Muscle layer of duodenum (tissue), 2 donors: ENCODE results near the gene FAT2.
"Not testable (repeated sequence)": the region's sequence is repeated elsewhere in the genome, so short reads cannot be mapped to it uniquely, and the experiment has no call there.

Source experiments
- H3K27ac ChIP-seq: one replicate; pipeline ENCODE4 v1.7.0; 2013; ENCODE audit warnings: mild to moderate bottlenecking, low read length
- H3K27me3 ChIP-seq: one replicate; pipeline ENCODE4 v1.7.0; 2013; ENCODE audit warnings: low read depth, mild to moderate bottlenecking, control low read depth, low read length
- H3K36me3 ChIP-seq, 2 donors: one replicate each; pipeline ENCODE4 v1.7.0; 2013; ENCODE audit warnings: low read length in 2 of 2, control low read depth in 1 of 2, mild to moderate bottlenecking in 1 of 2; ENCODE audit not compliant: insufficient read depth in 2 of 2, control insufficient read depth in 1 of 2
- H3K4me1 ChIP-seq, 2 donors: one replicate each; pipeline ENCODE4 v1.7.0; 2013; ENCODE audit warnings: low read length in 2 of 2, mild to moderate bottlenecking in 2 of 2, control low read depth in 1 of 2, moderate library complexity in 1 of 2; ENCODE audit not compliant: insufficient read depth in 2 of 2, control insufficient read depth in 1 of 2
- H3K4me3 ChIP-seq, 2 donors: one replicate each; pipeline ENCODE4 v1.7.0; 2013; ENCODE audit warnings: low read length in 2 of 2, low read depth in 1 of 2, mild to moderate bottlenecking in 1 of 2
- H3K9me3 ChIP-seq, 2 donors: one replicate each; pipeline ENCODE4 v1.7.0; 2013; ENCODE audit warnings: low read length in 2 of 2, control low read depth in 1 of 2, mild to moderate bottlenecking in 1 of 2; ENCODE audit not compliant: control insufficient read depth in 1 of 2
- donor health status: healthy.

Gene FAT2

GRCh38 chr5:151589878-151590570, 1.1 kb downstream of the FAT2 start:
- Histone ChIP-seq H3K9me3 (no peaks in the 10 kb centered on the region), H3K4me1 (no peaks in the 10 kb centered on the region), H3K27ac (no peak overlapping the region), H3K27me3 (no peaks in the 10 kb centered on the region), H3K4me3 (no peak overlapping the region), H3K36me3 (no peaks in the 10 kb centered on the region)

GRCh38 chr5:151587796-151588555, 3.2 kb downstream of the FAT2 start:
- no peak overlapping the region for H3K27ac ChIP-seq
- H3K4me1 ChIP-seq: no peaks in the 10 kb centered on the region

GRCh38 chr5:151585970-151586369, 5.2 kb downstream of the FAT2 start:
- no peaks in the 10 kb centered on the region for H3K27me3 ChIP-seq
- H3K9me3 ChIP-seq: no peaks in the 10 kb centered on the region
- H3K36me3 ChIP-seq: no peaks in the 10 kb centered on the region
- no peak overlapping the region for H3K4me3 ChIP-seq
- no peak overlapping the region for H3K27ac ChIP-seq
- no peaks in the 10 kb centered on the region for H3K4me1 ChIP-seq

More at GRCh38 chr5:151587796-151588555, 3.2 kb downstream of the FAT2 start:
- H3K4me3 ChIP-seq: no peak overlapping the region
- no peaks in the 10 kb centered on the region for H3K36me3 ChIP-seq
- H3K27me3 ChIP-seq: no peaks in the 10 kb centered on the region
- no peaks in the 10 kb centered on the region for H3K9me3 ChIP-seq

GRCh38 chr5:151585344-151585743, 5.8 kb downstream of the FAT2 start:
- H3K4me1 ChIP-seq, H3K27ac ChIP-seq, H3K9me3 ChIP-seq, H3K27me3 ChIP-seq, H3K4me3 ChIP-seq, H3K36me3 ChIP-seq: not testable (repeated sequence)

GRCh38 chr5:151584057-151584937, 6.8 kb downstream of the FAT2 start:
- no peaks in the 10 kb centered on the region for H3K27me3 ChIP-seq
- H3K27ac ChIP-seq: no peak overlapping the region
- H3K36me3 ChIP-seq: no peaks in the 10 kb centered on the region
- no peaks in the 10 kb centered on the region for H3K4me1 ChIP-seq
- no peaks in the 10 kb centered on the region for H3K9me3 ChIP-seq
- no peak overlapping the region for H3K4me3 ChIP-seq

- no peaks in the 10 kb centered on the region for H3K9me3 ChIP-seq
- no peaks in the 10 kb centered on the region for H3K36me3 ChIP-seq
- no peak overlapping the region for H3K27ac ChIP-seq
- H3K4me3 ChIP-seq: no peak overlapping the region
- no peaks in the 10 kb centered on the region for H3K27me3 ChIP-seq
- no peaks in the 10 kb centered on the region for H3K4me1 ChIP-seq
Observed at GRCh38 chr5:151581812-151582583, 9.1 kb downstream of the FAT2 start.

- H3K36me3 ChIP-seq: no peaks in the 10 kb centered on the region
- H3K9me3 ChIP-seq: no peaks in the 10 kb centered on the region
- H3K27ac ChIP-seq: no peak overlapping the region
- H3K27me3 ChIP-seq: no peaks in the 10 kb centered on the region
- no peak overlapping the region for H3K4me3 ChIP-seq
- no peaks in the 10 kb centered on the region for H3K4me1 ChIP-seq
Observed at GRCh38 chr5:151581347-151581746, 9.8 kb downstream of the FAT2 start.

GRCh38 chr5:151580858-151581257, 10.3 kb downstream of the FAT2 start:
- no peaks in the 10 kb centered on the region for H3K4me1 ChIP-seq

GRCh38 chr5:151580239-151580638, 10.9 kb downstream of the FAT2 start:
- no peaks in the 10 kb centered on the region for H3K4me1 ChIP-seq
- H3K27me3 ChIP-seq: no peaks in the 10 kb centered on the region
- H3K27ac ChIP-seq: no peak overlapping the region
- no peaks in the 10 kb centered on the region for H3K9me3 ChIP-seq
- no peak overlapping the region for H3K4me3 ChIP-seq
- no peaks in the 10 kb centered on the region for H3K36me3 ChIP-seq

More at GRCh38 chr5:151580858-151581257, 10.3 kb downstream of the FAT2 start:
- H3K9me3 ChIP-seq: no peaks in the 10 kb centered on the region
- no peak overlapping the region for H3K27ac ChIP-seq
- no peaks in the 10 kb centered on the region for H3K36me3 ChIP-seq
- no peaks in the 10 kb centered on the region for H3K27me3 ChIP-seq
- no peak overlapping the region for H3K4me3 ChIP-seq

GRCh38 chr5:151579146-151579545, 12.0 kb downstream of the FAT2 start:
- not testable (repeated sequence) for H3K9me3 ChIP-seq, H3K4me1 ChIP-seq, H3K27ac ChIP-seq, H3K27me3 ChIP-seq, H3K4me3 ChIP-seq, H3K36me3 ChIP-seq
